Neural cell (in vitro differentiated cells): ENCODE data around the gene SLC2A2.

Source experiments
- CTCF ChIP-seq: fragments of 450-650 bp; IDR thresholded peaks from 2 replicates; pipeline ENCODE4 v1.5.1; 2014; ENCODE audit warnings: antibody characterized with exemption, mild to moderate bottlenecking, moderate library complexity; ENCODE audit not compliant: poor library complexity, severe bottlenecking
- EZH2 ChIP-seq: fragments of 200-600, 300-800 bp; shearing (Covaris generic), sonication (generic); IDR thresholded peaks from 2 replicates; pipeline ENCODE4 v1.6.1; 2014; ENCODE audit warnings: antibody characterized with exemption, low read length, borderline replicate concordance, mild to moderate bottlenecking; ENCODE audit not compliant: insufficient read depth, poor library complexity, severe bottlenecking

GRCh38 chr3:171026597-171027293 is at the start of gene SLC2A2:
- TF ChIP-seq CTCF (no peak), EZH2 (no peak)
